ENCODE results near the gene GRM7.

Gene GRM7

GRCh38 chr3:7562892-7563291 lies 702.0 kb downstream of the GRM7 start:
- 88% methylated on average over 1 of the region's 1 CpG; no CpG with 5 or more reads in 1 of the 2 experiments for WGBS, 2 experiments (ENCODE audit: insufficient coverage in 2 of 2)
- Histone ChIP-seq H3K27ac (ENCODE audit: low read depth, low read length, severe bottlenecking) (no peak overlapping the region), H3K9me3 (ENCODE audit: control insufficient read depth, low read length) (no peaks in the 10 kb centered on the region), H3K4me3 (ENCODE audit: extremely low read depth, insufficient read depth, low read length, poor library complexity, severe bottlenecking) (no peak overlapping the region), H3K4me1 (ENCODE audit: control insufficient read depth, insufficient read depth, low read length, poor library complexity, severe bottlenecking) (no peaks in the 10 kb centered on the region), H3K36me3 (ENCODE audit: control insufficient read depth, insufficient read depth, low read length) (no peaks in the 10 kb centered on the region)

GRCh38 chr3:7565574-7565973 lies 704.7 kb downstream of the GRM7 start:
- H3K36me3 ChIP-seq (ENCODE audit: control insufficient read depth, insufficient read depth, low read length), result no peaks in the 10 kb centered on the region
- no peak overlapping the region for H3K27ac ChIP-seq (ENCODE audit: low read depth, low read length, severe bottlenecking)
- 94 to 100% methylated on average over 2 of the region's 2 CpGs for WGBS, 2 experiments (ENCODE audit: insufficient coverage in 2 of 2)
- H3K4me3 ChIP-seq (ENCODE audit: extremely low read depth, insufficient read depth, low read length, poor library complexity, severe bottlenecking), result no peak overlapping the region
- H3K9me3 ChIP-seq (ENCODE audit: control insufficient read depth, low read length), result no peaks in the 10 kb centered on the region
- no peaks in the 10 kb centered on the region for H3K4me1 ChIP-seq (ENCODE audit: control insufficient read depth, insufficient read depth, low read length, poor library complexity, severe bottlenecking)

- peaks cover 11% of the 10 kb centered on the region for H3K9me3 ChIP-seq (ENCODE audit: control insufficient read depth, low read length)
- no peaks in the 10 kb centered on the region for H3K36me3 ChIP-seq (ENCODE audit: control insufficient read depth, insufficient read depth, low read length)
- no peaks in the 10 kb centered on the region for H3K4me1 ChIP-seq (ENCODE audit: control insufficient read depth, insufficient read depth, low read length, poor library complexity, severe bottlenecking)
- no peak overlapping the region for H3K4me3 ChIP-seq (ENCODE audit: extremely low read depth, insufficient read depth, low read length, poor library complexity, severe bottlenecking)
- H3K27ac ChIP-seq (ENCODE audit: low read depth, low read length, severe bottlenecking), result no peak overlapping the region
Measured at GRCh38 chr3:7567160-7567559, 706.2 kb downstream of the GRM7 start.

GRCh38 chr3:7568526-7569184 lies 707.7 kb downstream of the GRM7 start:
- Histone ChIP-seq H3K4me3 (ENCODE audit: extremely low read depth, insufficient read depth, low read length, poor library complexity, severe bottlenecking) (no peak overlapping the region), H3K36me3 (ENCODE audit: control insufficient read depth, insufficient read depth, low read length) (no peaks in the 10 kb centered on the region), H3K4me1 (ENCODE audit: control insufficient read depth, insufficient read depth, low read length, poor library complexity, severe bottlenecking) (no peaks in the 10 kb centered on the region), H3K9me3 (ENCODE audit: control insufficient read depth, low read length) (peaks cover 13% of the 10 kb centered on the region), H3K27ac (ENCODE audit: low read depth, low read length, severe bottlenecking) (no peak overlapping the region)
- WGBS, 2 experiments (ENCODE audit: insufficient coverage in 2 of 2), result 87 to 96% methylated on average over 11 to 31 of the region's 34 CpGs

- no peaks in the 10 kb centered on the region for H3K4me1 ChIP-seq (ENCODE audit: control insufficient read depth, insufficient read depth, low read length, poor library complexity, severe bottlenecking)
- no peak overlapping the region for H3K27ac ChIP-seq (ENCODE audit: low read depth, low read length, severe bottlenecking)
- no peaks in the 10 kb centered on the region for H3K36me3 ChIP-seq (ENCODE audit: control insufficient read depth, insufficient read depth, low read length)
- H3K4me3 ChIP-seq (ENCODE audit: extremely low read depth, insufficient read depth, low read length, poor library complexity, severe bottlenecking), result no peak overlapping the region
- H3K9me3 ChIP-seq (ENCODE audit: control insufficient read depth, low read length), result peaks cover 13% of the 10 kb centered on the region
- WGBS, 2 experiments (ENCODE audit: insufficient coverage in 2 of 2), result no CpG with 5 or more reads among the region's 2 CpGs
Measured at GRCh38 chr3:7573330-7573729, 712.4 kb downstream of the GRM7 start.

- H3K36me3 ChIP-seq (ENCODE audit: control insufficient read depth, insufficient read depth, low read length), result no peaks in the 10 kb centered on the region
- 80 to 85% methylated on average over 3 to 4 of the region's 5 CpGs for WGBS, 2 experiments (ENCODE audit: insufficient coverage in 2 of 2)
- H3K27ac ChIP-seq (ENCODE audit: low read depth, low read length, severe bottlenecking), result peak overlapping the region; percentile 41
- H3K4me3 ChIP-seq (ENCODE audit: extremely low read depth, insufficient read depth, low read length, poor library complexity, severe bottlenecking), result no peak overlapping the region
- no peaks in the 10 kb centered on the region for H3K4me1 ChIP-seq (ENCODE audit: control insufficient read depth, insufficient read depth, low read length, poor library complexity, severe bottlenecking)
- H3K9me3 ChIP-seq (ENCODE audit: control insufficient read depth, low read length), result peaks cover 13% of the 10 kb centered on the region
Measured at GRCh38 chr3:7574435-7574834, 713.5 kb downstream of the GRM7 start.

- no peak overlapping the region for H3K4me3 ChIP-seq (ENCODE audit: extremely low read depth, insufficient read depth, low read length, poor library complexity, severe bottlenecking)
- H3K9me3 ChIP-seq (ENCODE audit: control insufficient read depth, low read length), result peaks cover 10% of the 10 kb centered on the region
- no peaks in the 10 kb centered on the region for H3K4me1 ChIP-seq (ENCODE audit: control insufficient read depth, insufficient read depth, low read length, poor library complexity, severe bottlenecking)
- WGBS, 2 experiments (ENCODE audit: insufficient coverage in 2 of 2), result no CpG with 5 or more reads among the region's 1 CpG
- no peak overlapping the region for H3K27ac ChIP-seq (ENCODE audit: low read depth, low read length, severe bottlenecking)
- no peaks in the 10 kb centered on the region for H3K36me3 ChIP-seq (ENCODE audit: control insufficient read depth, insufficient read depth, low read length)
Measured at GRCh38 chr3:7576071-7576470, 715.2 kb downstream of the GRM7 start.

GRCh38 chr3:7576506-7576905 lies 715.6 kb downstream of the GRM7 start:
- Histone ChIP-seq H3K36me3 (ENCODE audit: control insufficient read depth, insufficient read depth, low read length) (no peaks in the 10 kb centered on the region), H3K4me1 (ENCODE audit: control insufficient read depth, insufficient read depth, low read length, poor library complexity, severe bottlenecking) (no peaks in the 10 kb centered on the region), H3K27ac (ENCODE audit: low read depth, low read length, severe bottlenecking) (no peak overlapping the region), H3K9me3 (ENCODE audit: control insufficient read depth, low read length) (peaks cover 7% of the 10 kb centered on the region), H3K4me3 (ENCODE audit: extremely low read depth, insufficient read depth, low read length, poor library complexity, severe bottlenecking) (no peak overlapping the region)
- WGBS, 2 experiments (ENCODE audit: insufficient coverage in 2 of 2), result 75% methylated on average over 1 of the region's 3 CpGs; no CpG with 5 or more reads in 1 of the 2 experiments

- H3K4me1 ChIP-seq (ENCODE audit: control insufficient read depth, insufficient read depth, low read length, poor library complexity, severe bottlenecking), result no peaks in the 10 kb centered on the region
- no peak overlapping the region for H3K4me3 ChIP-seq (ENCODE audit: extremely low read depth, insufficient read depth, low read length, poor library complexity, severe bottlenecking)
- H3K36me3 ChIP-seq (ENCODE audit: control insufficient read depth, insufficient read depth, low read length), result no peaks in the 10 kb centered on the region
- no peaks in the 10 kb centered on the region for H3K9me3 ChIP-seq (ENCODE audit: control insufficient read depth, low read length)
- 100% methylated on average over 1 of the region's 1 CpG; no CpG with 5 or more reads in 1 of the 2 experiments for WGBS, 2 experiments (ENCODE audit: insufficient coverage in 2 of 2)
- H3K27ac ChIP-seq (ENCODE audit: low read depth, low read length, severe bottlenecking), result no peak overlapping the region
Measured at GRCh38 chr3:7577513-7577912, 716.6 kb downstream of the GRM7 start.

GRCh38 chr3:7581831-7582230 lies 720.9 kb downstream of the GRM7 start:
- 100% methylated on average over 1 of the region's 1 CpG for WGBS, 2 experiments (ENCODE audit: insufficient coverage in 2 of 2)
- H3K9me3 ChIP-seq (ENCODE audit: control insufficient read depth, low read length), result no peaks in the 10 kb centered on the region

GRCh38 chr3:7585052-7585451 lies 724.1 kb downstream of the GRM7 start:
- Histone ChIP-seq H3K27ac (ENCODE audit: low read depth, low read length, severe bottlenecking) (no peak overlapping the region), H3K4me1 (ENCODE audit: control insufficient read depth, insufficient read depth, low read length, poor library complexity, severe bottlenecking) (no peaks in the 10 kb centered on the region), H3K9me3 (ENCODE audit: control insufficient read depth, low read length) (no peaks in the 10 kb centered on the region), H3K36me3 (ENCODE audit: control insufficient read depth, insufficient read depth, low read length) (no peaks in the 10 kb centered on the region), H3K4me3 (ENCODE audit: extremely low read depth, insufficient read depth, low read length, poor library complexity, severe bottlenecking) (no peak overlapping the region)
- WGBS, 2 experiments (ENCODE audit: insufficient coverage in 2 of 2), result 69 to 73% methylated on average over 3 of the region's 3 CpGs

More at GRCh38 chr3:7581831-7582230, 720.9 kb downstream of the GRM7 start:
- no peak overlapping the region for H3K4me3 ChIP-seq (ENCODE audit: extremely low read depth, insufficient read depth, low read length, poor library complexity, severe bottlenecking)
- H3K4me1 ChIP-seq (ENCODE audit: control insufficient read depth, insufficient read depth, low read length, poor library complexity, severe bottlenecking), result no peaks in the 10 kb centered on the region
- H3K36me3 ChIP-seq (ENCODE audit: control insufficient read depth, insufficient read depth, low read length), result no peaks in the 10 kb centered on the region
- H3K27ac ChIP-seq (ENCODE audit: low read depth, low read length, severe bottlenecking), result no peak overlapping the region
